NCI-H446 treated with DMSO at 0.1 percent for 48 hours (cell line): ENCODE results near the gene DNAL1.
"Not testable (repeated sequence)": the region's sequence is repeated elsewhere in the genome, so short reads cannot be mapped to it uniquely, and the experiment has no call there.

Experiments used
- DNase-seq: peaks from one replicate; lab custom pipeline; 2025; lab: John Stamatoyannopoulos, UW

The DNAL1 gene

GRCh38 chr14:73708076-73708475 lies 63.3 kb downstream of the DNAL1 start:
- DNase-seq: not testable (repeated sequence)

- DNase-seq: no peak
These were observed 65.2 kb downstream of the DNAL1 start for GRCh38 chr14:73709904-73710469.

- DNase-seq: no peak
These were observed 66.0 kb downstream of the DNAL1 start for GRCh38 chr14:73710737-73711136.

- DNase-seq: no peak
These were observed 67.3 kb downstream of the DNAL1 start for GRCh38 chr14:73712071-73712506.

GRCh38 chr14:73712540-73713180 lies 67.9 kb downstream of the DNAL1 start:
- DNase-seq: no peak

- DNase-seq: no peak
These were observed 68.5 kb downstream of the DNAL1 start for GRCh38 chr14:73713206-73713802.

- DNase-seq: peak; percentile 62
These were observed 69.2 kb downstream of the DNAL1 start, which contains the start of gene PNMA1 for GRCh38 chr14:73713803-73714655. PNMA1 (minus strand) TSS chr14:73714384; CDS start chr14:73713639, 745 bp downstream.

- no peak for DNase-seq
These were observed 69.9 kb downstream of the DNAL1 start for GRCh38 chr14:73714656-73715081.

- no peak for DNase-seq
These were observed 70.9 kb downstream of the DNAL1 start for GRCh38 chr14:73715707-73716106.

- DNase-seq: no peak
These were observed 72.5 kb downstream of the DNAL1 start for GRCh38 chr14:73717266-73717665.

- DNase-seq: no peak
These were observed 73.1 kb downstream of the DNAL1 start for GRCh38 chr14:73717711-73718417.

- DNase-seq: no peak
These were observed 73.8 kb downstream of the DNAL1 start for GRCh38 chr14:73718418-73719251.

- DNase-seq: no peak
These were observed 74.6 kb downstream of the DNAL1 start for GRCh38 chr14:73719361-73719760.

- DNase-seq: no peak
These were observed 75.0 kb downstream of the DNAL1 start for GRCh38 chr14:73719791-73720190.

GRCh38 chr14:73720636-73721035 lies 75.8 kb downstream of the DNAL1 start:
- DNase-seq: no peak

GRCh38 chr14:73721101-73721821 lies 76.5 kb downstream of the DNAL1 start:
- no peak for DNase-seq

GRCh38 chr14:73722581-73722980 lies 77.8 kb downstream of the DNAL1 start:
- DNase-seq: no peak

GRCh38 chr14:73723406-73723796 lies 78.6 kb downstream of the DNAL1 start:
- no peak for DNase-seq

GRCh38 chr14:73723797-73724661 lies 79.2 kb downstream of the DNAL1 start:
- DNase-seq: no peak
